Endothelial cell of umbilical vein (primary cell): Measurements from ENCODE around the gene GALNT10. TPM values are rescaled to one million over a fixed set of nuclear protein-coding genes. Genes with fewer than 3 reads are reported as not detected.

Experiments
- BruUV-seq: library from RNA; stranded (reverse); fragments of 400-500 nt; replicated peaks from 2 replicates; lab custom pipeline; 2021; lab: Mats Ljungman, UMichigan
- CTCF ChIA-PET: fragments of 300-600, 350-600 bp; sonication (Branson Sonifier 250); formaldehyde crosslinking; loops from one replicate; lab custom pipeline; 2021; ENCODE audit warnings: antibody characterized with exemption, inconsistent platforms; lab: Charles Lee
- POLR2A ChIA-PET: fragments of 300-600, 350-600 bp; sonication (Branson Sonifier 250); formaldehyde crosslinking; loops from one replicate; lab custom pipeline; 2021; ENCODE audit warnings: antibody characterized with exemption, inconsistent platforms; lab: Charles Lee
- DNase-seq: peaks from one replicate; pipeline ENCODE4 v3.0.0-alpha.2; 2011; ENCODE audit warnings: low read depth, low spot score
- FAIRE-seq: peaks from 2 replicates; lab custom pipeline; 2011; peaks lifted over from hg19 to GRCh38; lab: Jason Lieb, UNC
- H2AFZ ChIP-seq: 2 replicates; pipeline ENCODE4 v1.6.0; 2012; ENCODE audit warnings: low read depth, low read length, control low read depth, inconsistent platforms
- H3K27ac ChIP-seq: 2 replicates; pipeline ENCODE4 v1.5.1; 2011; ENCODE audit warnings: low read depth, mild to moderate bottlenecking, control low read depth, low read length, moderate library complexity; ENCODE audit not compliant: insufficient read depth
- H3K27me3 ChIP-seq, 2 experiments: 2 replicates each; pipeline versions ENCODE4 v1.6.0 to v1.6.1; 2011; ENCODE audit warnings: low read length in 2 of 2, mixed read lengths in 1 of 2; ENCODE audit not compliant: control insufficient read depth in 2 of 2, insufficient read depth in 2 of 2
- H3K36me3 ChIP-seq, 2 experiments: 2 replicates in 1 of 2; 3 replicates in 1 of 2; pipeline ENCODE4 v1.5.1; 2011; ENCODE audit warnings: low read length in 2 of 2, mild to moderate bottlenecking in 1 of 2, moderate library complexity in 1 of 2; ENCODE audit not compliant: control insufficient read depth in 2 of 2, insufficient read depth in 2 of 2; ENCODE audit errors: extremely low read depth in 1 of 2
- H3K4me1 ChIP-seq: 3 replicates; pipeline ENCODE4 v1.5.1; 2011; ENCODE audit warnings: mild to moderate bottlenecking, low read length; ENCODE audit not compliant: control insufficient read depth, insufficient read depth; ENCODE audit errors: extremely low read depth
- H3K4me2 ChIP-seq: 2 replicates; pipeline ENCODE4 v1.6.1; 2011; ENCODE audit warnings: low read length, control low read depth, mixed read lengths; ENCODE audit not compliant: insufficient read depth
- H3K4me3 ChIP-seq, 3 experiments: fragments of 200-600 bp in 1 of 3; sonication (generic), shearing (Covaris generic) in 1 of 3; replicated peaks in 1 of 3; 2 replicates each; pipeline ENCODE4 v1.5.1; 2011 to 2016; ENCODE audit warnings: control low read depth in 3 of 3, low read length in 3 of 3, mild to moderate bottlenecking in 2 of 3, inconsistent platforms in 1 of 3, low read depth in 1 of 3, moderate library complexity in 1 of 3; ENCODE audit not compliant: insufficient read depth in 1 of 3
- H3K79me2 ChIP-seq: 2 replicates; pipeline ENCODE4 v1.6.0; 2012; ENCODE audit warnings: low read length, inconsistent platforms; ENCODE audit not compliant: control insufficient read depth, insufficient read depth
- H3K9ac ChIP-seq: replicated peaks from 2 replicates; pipeline ENCODE3; 2011; ENCODE audit warnings: low read length, control low read depth; ENCODE audit not compliant: insufficient read depth; ENCODE audit errors: extremely low read depth
- H3K9me1 ChIP-seq: replicated peaks from 3 replicates; pipeline ENCODE4 v1.6.0; 2011; ENCODE audit warnings: mild to moderate bottlenecking, low read length; ENCODE audit not compliant: control insufficient read depth, insufficient read depth; ENCODE audit errors: extremely low read depth
- H3K9me3 ChIP-seq: replicated peaks from 2 replicates; pipeline ENCODE4 v1.5.1; 2012; ENCODE audit warnings: low read length, inconsistent platforms; ENCODE audit not compliant: control insufficient read depth, insufficient read depth
- H4K20me1 ChIP-seq: replicated peaks from 2 replicates; pipeline ENCODE3; 2011; ENCODE audit warnings: mild to moderate bottlenecking, low read length; ENCODE audit not compliant: control insufficient read depth, insufficient read depth; ENCODE audit errors: extremely low read depth
- CTCF ChIP-seq, 2 donors: IDR thresholded peaks; 1 replicate in 1 of 2; 2 replicates in 1 of 2; pipeline ENCODE4 v1.5.1; 2011; ENCODE audit warnings: low read length in 2 of 2, mild to moderate bottlenecking in 2 of 2, moderate library complexity in 2 of 2, control low read depth in 1 of 2, inconsistent platforms in 1 of 2, low read depth in 1 of 2; ENCODE audit not compliant: insufficient read depth in 1 of 2; ENCODE audit errors: extremely low read depth in 1 of 2
- MYC ChIP-seq: IDR thresholded peaks from one replicate; pipeline ENCODE4 v1.6.1; 2011; ENCODE audit warnings: mild to moderate bottlenecking, low read depth, low read length
- POLR2A ChIP-seq: IDR thresholded peaks from 2 replicates; pipeline ENCODE4 v1.6.1; 2012; ENCODE audit warnings: low read depth, mild to moderate bottlenecking, control low read depth, low read length
- dilution Hi-C: fragments of 300-500 bp; cut with MboI; formaldehyde crosslinking; loops from one replicate; pipeline ENCODE4 v1.15.0; 2019; ENCODE audit warnings: low sequenced_read_pairs; ENCODE audit not compliant: extremely low pct_ligation_motif_present
- intact Hi-C: fragments of 100-400 bp; cut with micrococcal nuclease; formaldehyde crosslinking; loops from one replicate; pipeline ENCODE4 v1.10.0; 2022
- polyA plus RNA-seq, 4 experiments: library from polyadenylated mRNA; depleted of rRNA in 3 of 4; stranded (reverse) in 3 of 4; unstranded in 1 of 4; fragments of >200 nt; gene quantifications; 2 replicates each; pipeline versions ENCODE4 v1.2.1 to v1.2.3, GENCODE V29; 2011 to 2012; ENCODE audit warnings: missing spikeins in 1 of 4
- total RNA-seq: library from RNA; stranded (reverse); gene quantifications from 2 replicates; pipeline ENCODE4 v1.2.3, GENCODE V29; 2021

GALNT10 gene
- total and polyA plus RNA-seq, 2 donors (not counting 3 experiments of a cell fraction or from before 2014, with no cell fraction given), result 70.2 to 77.6 TPM

DNA sequence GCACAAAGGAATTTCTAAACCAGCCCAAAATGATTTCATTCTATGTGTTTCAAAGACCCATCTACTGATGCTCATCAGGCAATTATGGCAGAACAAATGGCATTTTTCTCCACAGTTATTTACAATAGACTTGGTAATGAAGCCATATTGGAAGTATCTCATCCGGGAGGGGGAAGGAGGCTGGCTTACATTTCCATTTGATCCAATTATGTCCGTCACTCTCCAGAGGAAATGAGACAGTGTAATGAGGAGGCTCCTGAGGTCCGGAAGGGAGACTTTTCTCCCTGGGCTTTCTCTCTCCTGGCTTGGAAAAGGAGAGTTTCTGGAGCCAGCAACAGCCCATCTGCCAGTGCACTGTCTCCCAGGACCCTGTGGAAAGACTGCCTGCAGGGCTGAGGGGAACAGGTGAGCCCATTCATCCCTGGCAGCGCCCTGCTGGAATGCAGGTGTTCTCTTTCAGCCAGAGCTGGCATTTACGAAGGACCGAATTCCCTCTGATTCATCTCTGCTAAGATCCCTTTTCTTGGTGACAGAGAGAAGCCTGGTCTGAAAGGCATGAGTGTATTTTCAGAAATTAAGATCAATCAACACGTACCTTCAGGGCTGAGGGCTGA lies 200.3 kb downstream of the GALNT10 start:
- Histone ChIP-seq H3K9ac (no peak overlapping the region), H3K9me3 (no peaks in the 10 kb centered on the region), H3K36me3 (peaks cover 3 to 8% of the 10 kb centered on the region in 2 experiments), H3K4me3 (no peak overlapping the region), H3K27me3 (no peaks in the 10 kb centered on the region), H3K27ac (peak overlapping the region; percentile 54), H2AFZ (no peak overlapping the region), H3K79me2 (no peaks in the 10 kb centered on the region), H3K4me2 (no peak overlapping the region), H3K9me1 (no peaks in the 10 kb centered on the region), H3K4me1 (peaks cover 6% of the 10 kb centered on the region), H4K20me1 (no peaks in the 10 kb centered on the region)
- dilution Hi-C loops (no loop called here), intact Hi-C loops (loop anchor here (1.0 to 2.0 kb wide), 2 partner anchors 23 to 104 kb away; no protein-coding TSS in a partner anchor)
- CTCF ChIA-PET, result no interaction called here
- FAIRE-seq, result peak; percentile 57
- BruUV-seq, result no TSS peak
- no peak for TF ChIP-seq CTCF (IDR thresholded peaks at IDR 0.05; ENCODE audit: extremely low read depth in 1 of 2, insufficient read depth in 1 of 2, low read depth in 1 of 2, low read length in 2 of 2)
- no peak for TF ChIP-seq MYC
- POLR2A ChIA-PET, result interaction anchor here (0.6 kb wide), 1 partner anchor 104 kb away, joined by 3 read pairs; no protein-coding TSS in a partner anchor
- DNase-seq, result peak; percentile 8

- TF ChIP-seq POLR2A, result no peak
- no peak for DNase-seq
- no TSS peak for BruUV-seq
- Histone ChIP-seq H3K36me3 (peaks cover 3 to 6% of the 10 kb centered on the region in 2 experiments), H3K4me1 (peaks cover 6% of the 10 kb centered on the region), H3K9me3 (no peaks in the 10 kb centered on the region), H4K20me1 (no peaks in the 10 kb centered on the region), H3K9ac (no peak overlapping the region), H3K4me3 (no peak overlapping the region), H3K9me1 (no peaks in the 10 kb centered on the region), H3K4me2 (no peak overlapping the region), H3K27me3 (no peaks in the 10 kb centered on the region), H3K79me2 (no peaks in the 10 kb centered on the region), H3K27ac (no peak overlapping the region), H2AFZ (no peak overlapping the region)
- FAIRE-seq, result no peak
- intact Hi-C loops (loop anchor here (2.0 kb wide), 1 partner anchor 105 kb away; no protein-coding TSS in a partner anchor), dilution Hi-C loops (no loop called here)
- POLR2A ChIA-PET, result no interaction called here
- CTCF ChIA-PET, result no interaction called here
Observed at GRCh38 chr5:154391788-154392187, 201.3 kb downstream of the GALNT10 start.
